ENCODE measurements around the gene BSND.
"Not testable (repeated sequence)": the region's sequence is repeated elsewhere in the genome, so short reads cannot be mapped to it uniquely, and the experiment has no call there.

The BSND gene

DNA sequence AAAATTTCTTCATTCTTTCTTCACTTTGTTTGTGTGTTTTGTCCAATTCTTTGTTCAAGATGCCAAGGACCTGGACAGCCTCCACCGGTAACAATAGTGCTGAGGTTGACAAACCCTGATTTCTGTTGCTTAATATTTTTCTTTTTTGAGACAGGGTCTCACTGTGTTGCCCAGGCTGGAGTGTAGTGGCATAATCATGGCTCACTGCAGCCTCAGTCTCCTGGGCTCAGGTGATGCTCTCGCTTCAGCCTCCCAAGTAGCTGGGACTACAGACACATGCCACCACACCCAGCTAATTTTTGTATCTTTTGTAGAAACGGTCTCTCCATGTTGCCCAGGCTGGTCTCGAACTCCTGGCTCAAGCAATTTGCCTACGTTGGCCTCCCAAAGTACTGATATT, 34.9 kb upstream of the BSND start:
- H3K36me3 ChIP-seq (ENCODE audit: insufficient read depth, low read length); H3K9ac ChIP-seq (ENCODE audit: low read length); H3K9me3 ChIP-seq (ENCODE audit: low read length); H3K27ac ChIP-seq (ENCODE audit: low read depth, low read length); H3K27me3 ChIP-seq (ENCODE audit: control insufficient read depth in 1 of 2, insufficient read depth in 2 of 2, low read length in 2 of 2); H3K4me1 ChIP-seq (ENCODE audit: insufficient read depth, low read length); H3K4me3 ChIP-seq (ENCODE audit: low read depth in 1 of 2, low read length in 2 of 2): not testable (repeated sequence)

- no peak overlapping the region for H3K9ac ChIP-seq (ENCODE audit: low read length)
- no peaks in the 10 kb centered on the region for H3K36me3 ChIP-seq (ENCODE audit: insufficient read depth, low read length)
- H3K4me3 ChIP-seq (ENCODE audit: low read depth in 1 of 2, low read length in 2 of 2), result no peak overlapping the region
- H3K27me3 ChIP-seq (ENCODE audit: control insufficient read depth in 1 of 2, insufficient read depth in 2 of 2, low read length in 2 of 2), result no peaks in the 10 kb centered on the region
- H3K9me3 ChIP-seq (ENCODE audit: low read length), result no peaks in the 10 kb centered on the region
- H3K4me1 ChIP-seq (ENCODE audit: insufficient read depth, low read length), result no peaks in the 10 kb centered on the region
- H3K27ac ChIP-seq (ENCODE audit: low read depth, low read length), result no peak overlapping the region
Observed at GRCh38 chr1:54965624-54966340, 33.0 kb upstream of the BSND start.

- Histone ChIP-seq H3K27me3 (ENCODE audit: control insufficient read depth in 1 of 2, insufficient read depth in 2 of 2, low read length in 2 of 2) (no peaks in the 10 kb centered on the region), H3K9me3 (ENCODE audit: low read length) (no peaks in the 10 kb centered on the region), H3K27ac (ENCODE audit: low read depth, low read length) (no peak overlapping the region), H3K9ac (ENCODE audit: low read length) (no peak overlapping the region), H3K36me3 (ENCODE audit: insufficient read depth, low read length) (no peaks in the 10 kb centered on the region), H3K4me3 (ENCODE audit: low read depth in 1 of 2, low read length in 2 of 2) (no peak overlapping the region), H3K4me1 (ENCODE audit: insufficient read depth, low read length) (no peaks in the 10 kb centered on the region)
Observed at GRCh38 chr1:54967372-54967771, 31.4 kb upstream of the BSND start.

GRCh38 chr1:54968551-54968950, 30.2 kb upstream of the BSND start:
- no peaks in the 10 kb centered on the region for H3K27me3 ChIP-seq (ENCODE audit: control insufficient read depth in 1 of 2, insufficient read depth in 2 of 2, low read length in 2 of 2)
- H3K9ac ChIP-seq (ENCODE audit: low read length), result no peak overlapping the region
- no peak overlapping the region for H3K27ac ChIP-seq (ENCODE audit: low read depth, low read length)
- H3K9me3 ChIP-seq (ENCODE audit: low read length), result no peaks in the 10 kb centered on the region
- H3K4me3 ChIP-seq (ENCODE audit: low read depth in 1 of 2, low read length in 2 of 2), result no peak overlapping the region
- no peaks in the 10 kb centered on the region for H3K4me1 ChIP-seq (ENCODE audit: insufficient read depth, low read length)
- no peaks in the 10 kb centered on the region for H3K36me3 ChIP-seq (ENCODE audit: insufficient read depth, low read length)

DNA sequence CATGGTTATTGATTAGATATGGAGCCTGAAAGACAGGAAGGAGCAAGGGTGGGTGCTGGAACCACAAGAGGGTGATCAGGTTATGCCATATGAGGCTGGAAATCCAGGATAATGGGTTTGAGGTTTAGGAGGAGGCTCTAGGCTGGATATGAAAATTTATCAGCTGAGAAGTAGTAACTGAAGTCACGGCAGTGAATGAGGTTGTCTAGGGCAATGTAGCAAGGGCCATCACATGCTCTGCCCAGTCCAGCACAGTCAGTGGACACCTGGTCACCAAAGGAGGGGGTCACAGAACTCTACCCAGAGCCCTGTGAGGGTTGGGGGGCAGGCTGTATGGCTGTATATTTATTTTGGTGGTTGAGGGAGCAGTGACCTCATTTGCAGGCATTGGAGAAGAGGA, 28.9 kb upstream of the BSND start:
- no peaks in the 10 kb centered on the region for H3K36me3 ChIP-seq (ENCODE audit: insufficient read depth, low read length)
- H3K4me3 ChIP-seq (ENCODE audit: low read depth in 1 of 2, low read length in 2 of 2), result no peak overlapping the region
- no peaks in the 10 kb centered on the region for H3K4me1 ChIP-seq (ENCODE audit: insufficient read depth, low read length)
- no peak overlapping the region for H3K27ac ChIP-seq (ENCODE audit: low read depth, low read length)
- no peak overlapping the region for H3K9ac ChIP-seq (ENCODE audit: low read length)
- no peaks in the 10 kb centered on the region for H3K27me3 ChIP-seq (ENCODE audit: control insufficient read depth in 1 of 2, insufficient read depth in 2 of 2, low read length in 2 of 2)
- no peaks in the 10 kb centered on the region for H3K9me3 ChIP-seq (ENCODE audit: low read length)

DNA sequence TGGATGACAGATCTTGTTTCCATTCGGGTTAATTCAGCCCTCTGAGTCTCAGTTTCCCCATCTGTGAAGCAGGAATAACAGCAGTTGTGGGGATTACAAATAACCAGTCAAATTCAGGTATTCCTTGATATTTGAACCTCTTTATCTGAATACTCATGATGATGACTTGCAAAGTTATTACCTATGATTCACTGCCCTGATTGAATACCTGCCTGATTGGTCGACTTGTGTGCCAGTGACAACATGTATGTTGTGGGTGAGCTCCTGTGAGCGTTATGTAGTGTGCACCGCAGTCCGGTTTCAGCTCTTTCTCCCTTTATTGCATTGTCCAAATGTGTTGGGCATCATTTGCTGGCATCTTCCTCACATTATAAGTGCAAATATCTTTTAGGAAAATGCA, 27.8 kb upstream of the BSND start:
- H3K27ac ChIP-seq (ENCODE audit: low read depth, low read length), result no peak overlapping the region

DNA sequence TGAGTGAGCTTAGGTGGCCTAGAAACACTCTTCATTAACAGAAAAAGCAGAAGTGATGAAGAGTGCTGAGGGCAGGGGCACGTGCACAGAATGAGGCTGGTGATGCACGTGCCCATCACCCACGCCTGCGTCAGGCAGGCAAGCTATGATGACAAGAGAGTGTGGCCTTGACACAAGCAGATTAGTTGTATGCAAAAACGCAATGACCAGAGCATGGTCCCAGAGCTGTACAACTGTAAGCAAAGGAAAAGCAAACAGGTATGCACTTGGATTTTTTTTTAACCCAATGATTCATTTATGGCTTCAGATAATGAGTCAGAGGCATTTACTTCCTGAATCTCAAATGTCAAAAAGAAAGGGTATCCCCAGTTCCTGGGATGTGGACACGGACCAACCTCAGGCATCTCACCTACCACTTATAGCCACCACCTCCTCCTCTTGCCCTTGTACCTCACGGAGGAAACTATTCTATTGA, 27.4 kb upstream of the BSND start:
- Histone ChIP-seq H3K27me3 (ENCODE audit: control insufficient read depth in 1 of 2, insufficient read depth in 2 of 2, low read length in 2 of 2) (no peaks in the 10 kb centered on the region), H3K36me3 (ENCODE audit: insufficient read depth, low read length) (no peaks in the 10 kb centered on the region), H3K4me3 (ENCODE audit: low read depth in 1 of 2, low read length in 2 of 2) (no peak overlapping the region), H3K9me3 (ENCODE audit: low read length) (no peaks in the 10 kb centered on the region), H3K9ac (ENCODE audit: low read length) (no peak overlapping the region), H3K4me1 (ENCODE audit: insufficient read depth, low read length) (no peaks in the 10 kb centered on the region), H3K27ac (ENCODE audit: low read depth, low read length) (no peak overlapping the region)

More for the DNA sequence above, 27.8 kb upstream of the BSND start:
- no peaks in the 10 kb centered on the region for H3K9me3 ChIP-seq (ENCODE audit: low read length)
- no peaks in the 10 kb centered on the region for H3K27me3 ChIP-seq (ENCODE audit: control insufficient read depth in 1 of 2, insufficient read depth in 2 of 2, low read length in 2 of 2)
- H3K4me1 ChIP-seq (ENCODE audit: insufficient read depth, low read length), result no peaks in the 10 kb centered on the region
- no peak overlapping the region for H3K9ac ChIP-seq (ENCODE audit: low read length)
- H3K4me3 ChIP-seq (ENCODE audit: low read depth in 1 of 2, low read length in 2 of 2), result no peak overlapping the region
- no peaks in the 10 kb centered on the region for H3K36me3 ChIP-seq (ENCODE audit: insufficient read depth, low read length)

GRCh38 chr1:54972436-54972835, 26.3 kb upstream of the BSND start:
- Histone ChIP-seq H3K27me3 (ENCODE audit: control insufficient read depth in 1 of 2, insufficient read depth in 2 of 2, low read length in 2 of 2) (no peaks in the 10 kb centered on the region), H3K4me3 (ENCODE audit: low read depth in 1 of 2, low read length in 2 of 2) (no peak overlapping the region), H3K9ac (ENCODE audit: low read length) (no peak overlapping the region), H3K9me3 (ENCODE audit: low read length) (no peaks in the 10 kb centered on the region), H3K36me3 (ENCODE audit: insufficient read depth, low read length) (no peaks in the 10 kb centered on the region), H3K27ac (ENCODE audit: low read depth, low read length) (no peak overlapping the region), H3K4me1 (ENCODE audit: insufficient read depth, low read length) (no peaks in the 10 kb centered on the region)

GRCh38 chr1:54973205-54973921, 25.4 kb upstream of the BSND start:
- Histone ChIP-seq H3K27ac (ENCODE audit: low read depth, low read length) (no peak overlapping the region), H3K9ac (ENCODE audit: low read length) (no peak overlapping the region)

DNA sequence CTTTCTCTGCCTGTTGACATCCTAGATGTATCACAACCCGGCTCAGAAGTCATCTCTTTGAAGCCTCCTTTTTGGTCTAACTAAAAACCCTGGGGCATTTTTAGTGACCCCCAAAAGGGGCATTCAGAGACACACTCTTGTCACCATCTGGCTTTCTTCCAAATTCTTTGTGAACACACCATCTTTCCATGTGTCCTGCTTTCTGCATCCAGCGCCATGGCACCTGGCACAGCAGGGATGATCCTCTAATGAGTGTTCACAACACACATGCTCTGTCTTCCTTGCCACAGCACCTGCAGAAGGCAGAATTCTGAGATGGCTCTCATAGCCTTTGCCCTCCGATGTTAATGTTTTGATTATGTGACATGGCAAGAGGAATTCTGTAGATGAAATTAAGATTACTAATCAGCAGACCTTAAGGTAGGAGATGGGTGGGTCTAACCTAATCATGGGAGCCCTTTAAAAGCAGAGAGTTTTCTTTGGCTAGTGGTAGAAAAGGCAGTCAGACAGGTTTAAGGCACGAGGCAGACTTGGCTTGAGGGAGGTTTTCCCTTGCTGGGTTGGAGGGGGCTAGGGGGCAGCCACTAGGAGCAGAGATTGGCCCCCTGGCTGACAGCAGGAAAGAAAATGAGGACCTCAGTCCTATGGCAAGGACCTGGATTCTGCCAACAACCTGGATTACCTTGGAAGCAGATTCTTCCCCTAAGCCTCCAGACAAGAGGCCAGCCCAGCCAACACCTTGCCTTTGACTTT, 23.2 kb upstream of the BSND start:
- Histone ChIP-seq H3K36me3 (ENCODE audit: insufficient read depth, low read length) (no peaks in the 10 kb centered on the region), H3K9me3 (ENCODE audit: low read length) (no peaks in the 10 kb centered on the region), H3K27ac (ENCODE audit: low read depth, low read length) (no peak overlapping the region), H3K4me1 (ENCODE audit: insufficient read depth, low read length) (peaks cover 4% of the 10 kb centered on the region), H3K27me3 (ENCODE audit: control insufficient read depth in 1 of 2, insufficient read depth in 2 of 2, low read length in 2 of 2) (peaks cover 6 to 21% of the 10 kb centered on the region in 2 donors), H3K9ac (ENCODE audit: low read length) (no peak overlapping the region), H3K4me3 (ENCODE audit: low read depth in 1 of 2, low read length in 2 of 2) (no peak overlapping the region)

More at GRCh38 chr1:54973205-54973921, 25.4 kb upstream of the BSND start:
- H3K36me3 ChIP-seq (ENCODE audit: insufficient read depth, low read length), result no peaks in the 10 kb centered on the region
- no peak overlapping the region for H3K4me3 ChIP-seq (ENCODE audit: low read depth in 1 of 2, low read length in 2 of 2)
- no peaks in the 10 kb centered on the region for H3K9me3 ChIP-seq (ENCODE audit: low read length)
- no peaks in the 10 kb centered on the region for H3K4me1 ChIP-seq (ENCODE audit: insufficient read depth, low read length)
- H3K27me3 ChIP-seq (ENCODE audit: control insufficient read depth in 1 of 2, insufficient read depth in 2 of 2, low read length in 2 of 2), result no peaks in the 10 kb centered on the region

- no peak overlapping the region for H3K27ac ChIP-seq (ENCODE audit: low read depth, low read length)
- H3K4me3 ChIP-seq (ENCODE audit: low read depth in 1 of 2, low read length in 2 of 2), result no peak overlapping the region
- no peaks in the 10 kb centered on the region for H3K36me3 ChIP-seq (ENCODE audit: insufficient read depth, low read length)
- peaks cover 6 to 30% of the 10 kb centered on the region in 2 donors for H3K27me3 ChIP-seq (ENCODE audit: control insufficient read depth in 1 of 2, insufficient read depth in 2 of 2, low read length in 2 of 2)
- no peaks in the 10 kb centered on the region for H3K9me3 ChIP-seq (ENCODE audit: low read length)
- no peak overlapping the region for H3K9ac ChIP-seq (ENCODE audit: low read length)
- peaks cover 4% of the 10 kb centered on the region for H3K4me1 ChIP-seq (ENCODE audit: insufficient read depth, low read length)
Observed at GRCh38 chr1:54976747-54977146, 22.0 kb upstream of the BSND start.
